NB4 (cell line): Measurements from ENCODE around the gene CD2AP.

Source experiments
- DNase-seq: peaks from one replicate; pipeline ENCODE4 v3.0.0; 2010; ENCODE audit warnings: low read depth
- H3K4me3 ChIP-seq: one replicate; pipeline ENCODE4 v1.5.1; 2011; ENCODE audit warnings: mild to moderate bottlenecking, low read depth, low read length, moderate library complexity
- CTCF ChIP-seq: IDR thresholded peaks from one replicate; pipeline ENCODE4 v1.5.1; 2012; ENCODE audit warnings: low read depth, low read length
- MAX ChIP-seq: IDR thresholded peaks from 2 replicates; pipeline ENCODE4 v1.6.1; 2011; ENCODE audit warnings: low read depth, low read length
- MYC ChIP-seq: IDR thresholded peaks from 2 replicates; pipeline ENCODE4 v1.6.1; 2011; ENCODE audit warnings: low read depth, low read length
- POLR2A ChIP-seq: IDR thresholded peaks from 2 replicates; pipeline ENCODE4 v1.6.1; 2011; ENCODE audit warnings: mild to moderate bottlenecking; ENCODE audit not compliant: insufficient read length; ENCODE audit errors: extremely low read depth

Gene CD2AP

GRCh38 chr6:47447722-47448121 lies 29.9 kb upstream of the CD2AP start:
- DNase-seq: no peak
- TF ChIP-seq MAX (no peak), POLR2A (no peak), MYC (no peak), CTCF (no peak)
- no peak overlapping the region for H3K4me3 ChIP-seq

- TF ChIP-seq MYC (no peak), MAX (no peak), POLR2A (no peak), CTCF (no peak)
- H3K4me3 ChIP-seq: no peak overlapping the region
- DNase-seq: no peak
Measured at GRCh38 chr6:47451162-47451561, 26.4 kb upstream of the CD2AP start.

GRCh38 chr6:47452899-47453298 lies 24.7 kb upstream of the CD2AP start:
- no peak for DNase-seq
- H3K4me3 ChIP-seq: no peak overlapping the region
- no peak for TF ChIP-seq MAX
- no peak for TF ChIP-seq POLR2A
- TF ChIP-seq MYC: no peak
- TF ChIP-seq CTCF: no peak

GRCh38 chr6:47453372-47453936 lies 24.1 kb upstream of the CD2AP start:
- no peak for DNase-seq

GRCh38 chr6:47454713-47455396 lies 22.7 kb upstream of the CD2AP start:
- DNase-seq: no peak
- no peak for TF ChIP-seq CTCF
- TF ChIP-seq POLR2A: no peak
- TF ChIP-seq MYC: no peak
- no peak for TF ChIP-seq MAX
- H3K4me3 ChIP-seq: no peak overlapping the region

More at GRCh38 chr6:47453372-47453936, 24.1 kb upstream of the CD2AP start:
- no peak overlapping the region for H3K4me3 ChIP-seq
- TF ChIP-seq MAX (no peak), POLR2A (no peak), CTCF (no peak), MYC (no peak)
